K562 (cell line): ENCODE results near the gene ANGPTL1. TPM values are rescaled to one million over a fixed set of nuclear protein-coding genes. Genes with fewer than 3 reads are reported as not detected.

ENCODE experiments used
- ATAC-seq: fragments of 200-7000 bp; cut with Tn5 transposase; 3 replicates; pipeline ENCODE4 v1.9.1; 2020; ENCODE audit warnings: moderate library complexity
- BruUV-seq: library from RNA; stranded (reverse); fragments of 400-500 nt; replicated peaks from 2 replicates; lab custom pipeline; 2021; lab: Mats Ljungman, UMichigan
- CTCF ChIA-PET: fragments of 300-600 bp; formaldehyde crosslinking; extraction: SDS; loops from one replicate; lab custom pipeline; 2021; ENCODE audit warnings: low intra/inter-chr PET ratio; lab: Yijun Ruan, JAX
- POLR2A ChIA-PET: fragments of 300-600, 350-650 bp; sonication (Branson Sonifier 250); formaldehyde crosslinking; extraction: SDS; loops from one replicate; lab custom pipeline; 2021; ENCODE audit warnings: antibody characterized with exemption, inconsistent platforms; lab: Yijun Ruan, JAX
- DNase-seq, 4 experiments: peaks; one replicate each; pipeline versions ENCODE4 v3.0.0 to v3.0.0-alpha.2; 2011 to 2018; ENCODE audit warnings: low spot score in 3 of 4, mixed read lengths in 3 of 4; ENCODE audit errors: extremely low read depth in 1 of 4
- FAIRE-seq: peaks from 2 replicates; lab custom pipeline; 2011; peaks lifted over from hg19 to GRCh38; lab: Jason Lieb, UNC
- H2AFZ ChIP-seq: 2 replicates; pipeline ENCODE4 v1.6.0; 2011; ENCODE audit warnings: low read depth, low read length, control low read depth, inconsistent platforms
- H3K27ac ChIP-seq: fragments of 200-600 bp; 3 replicates; pipeline ENCODE4 v1.8.0; 2011; ENCODE audit warnings: low read depth, mild to moderate bottlenecking, control low read depth, inconsistent platforms, low read length, moderate library complexity, mixed read lengths; ENCODE audit errors: extremely low read depth
- H3K27me3 ChIP-seq, 2 experiments: fragments of 300-600 bp in 1 of 2; 2 replicates in 1 of 2; 3 replicates in 1 of 2; pipeline versions ENCODE4 v1.6.0 to v1.8.0; 2011; ENCODE audit warnings: inconsistent platforms in 2 of 2, low read length in 2 of 2, mild to moderate bottlenecking in 1 of 2, mixed read lengths in 1 of 2, moderate library complexity in 1 of 2; ENCODE audit not compliant: control insufficient read depth in 2 of 2, insufficient read depth in 2 of 2
- H3K36me3 ChIP-seq: fragments of 300-600 bp; 3 replicates; pipeline ENCODE4 v1.8.0; 2011; ENCODE audit warnings: mild to moderate bottlenecking, low read length, inconsistent platforms; ENCODE audit not compliant: control insufficient read depth, insufficient read depth
- H3K4me1 ChIP-seq, 2 experiments: fragments of 200-600 bp in 1 of 2; replicated peaks in 1 of 2; 2 replicates in 1 of 2; 3 replicates in 1 of 2; pipeline versions ENCODE4 v1.5.1 to v1.8.0; 2011; ENCODE audit warnings: inconsistent platforms in 2 of 2, low read length in 2 of 2, mild to moderate bottlenecking in 1 of 2, mixed read lengths in 1 of 2, moderate library complexity in 1 of 2; ENCODE audit not compliant: control insufficient read depth in 2 of 2, insufficient read depth in 2 of 2
- H3K4me2 ChIP-seq: 2 replicates; pipeline ENCODE4 v1.6.1; 2011; ENCODE audit warnings: low read length, control low read depth, inconsistent platforms, mixed read lengths; ENCODE audit not compliant: insufficient read depth
- H3K4me3 ChIP-seq: fragments of 200-600 bp; sonication (generic), shearing (Covaris generic); 2 replicates; pipeline ENCODE4 v1.5.1; 2016; ENCODE audit warnings: control low read depth, inconsistent platforms
- H3K79me2 ChIP-seq: fragments of 200-600 bp; 3 replicates; pipeline ENCODE4 v1.8.0; 2011; ENCODE audit warnings: low read length, inconsistent platforms; ENCODE audit not compliant: control insufficient read depth, insufficient read depth
- H3K9ac ChIP-seq, 2 experiments: 2 replicates each; pipeline versions ENCODE4 v1.6.0 to v1.6.1; 2011; ENCODE audit warnings: low read depth in 2 of 2, low read length in 2 of 2, control low read depth in 1 of 2, inconsistent platforms in 1 of 2, mild to moderate bottlenecking in 1 of 2, mixed read lengths in 1 of 2; ENCODE audit not compliant: insufficient read depth in 1 of 2
- H3K9me1 ChIP-seq: one replicate; pipeline ENCODE4 v1.6.0; 2011; ENCODE audit warnings: inconsistent platforms, mild to moderate bottlenecking, low read length, moderate library complexity; ENCODE audit not compliant: control insufficient read depth, insufficient read depth
- H3K9me3 ChIP-seq: replicated peaks from 2 replicates; pipeline ENCODE4 v1.5.1; 2011; ENCODE audit warnings: low read depth, low read length, inconsistent platforms; ENCODE audit not compliant: control insufficient read depth, insufficient read depth
- H4K20me1 ChIP-seq: replicated peaks from 2 replicates; pipeline ENCODE4 v1.6.1; 2011; ENCODE audit warnings: low read length, inconsistent platforms, mixed read lengths; ENCODE audit not compliant: control insufficient read depth, insufficient read depth
- CXXC5 ChIP-seq: fragments of 250-450 bp; sonication (Bioruptor Pico); IDR thresholded peaks from 2 replicates; pipeline ENCODE4 v1.8.0; 2022; ENCODE audit warnings: inconsistent platforms, mild to moderate bottlenecking, moderate library complexity
- HMGN3 ChIP-seq: IDR thresholded peaks from 2 replicates; pipeline ENCODE4 v1.6.1; 2011; ENCODE audit warnings: borderline replicate concordance, low read depth, mild to moderate bottlenecking, mixed read lengths, low read length; ENCODE audit not compliant: insufficient read length; ENCODE audit errors: extremely low read depth
- KDM1A ChIP-seq, 2 experiments: fragments of 450-650 bp; IDR thresholded peaks; 2 replicates each; pipeline ENCODE4 v1.6.1; 2016; ENCODE audit warnings: mild to moderate bottlenecking in 2 of 2
- KLF16 ChIP-seq: IDR thresholded peaks from 2 replicates; pipeline ENCODE4 v1.6.1; 2016; ENCODE audit warnings: antibody characterized with exemption
- NCOA2 ChIP-seq, 2 experiments: fragments of 450-650 bp; IDR thresholded peaks; 2 replicates each; pipeline ENCODE4 v1.6.1; 2018; ENCODE audit warnings: mild to moderate bottlenecking in 2 of 2, moderate library complexity in 1 of 2; ENCODE audit not compliant: partially characterized antibody in 2 of 2
- NRF1 ChIP-seq, 2 experiments: fragments of 450-650 bp; IDR thresholded peaks in 1 of 2; conservative IDR thresholded peaks in 1 of 2; 2 replicates each; pipeline ENCODE4 v1.6.1; 2014; ENCODE audit warnings: mild to moderate bottlenecking in 2 of 2
- PPARD ChIP-seq: fragments of 250-450 bp; sonication (Bioruptor Pico); IDR thresholded peaks from 2 replicates; pipeline ENCODE4 v1.8.0; 2022; ENCODE audit warnings: inconsistent platforms, mild to moderate bottlenecking, moderate library complexity
- ZNF175 ChIP-seq: fragments of 200-800 bp; sonication (Bioruptor generic); IDR thresholded peaks from 2 replicates; pipeline ENCODE4 v1.6.1; 2016; ENCODE audit warnings: low read depth, mild to moderate bottlenecking, missing genetic modification characterization, missing compliant biosample characterization
- ZNF311 ChIP-seq: fragments of 250-450 bp; sonication (Bioruptor Pico); IDR thresholded peaks from 2 replicates; pipeline ENCODE4 v1.4.0; 2020; ENCODE audit warnings: mild to moderate bottlenecking, moderate library complexity
- WGBS: fragments of 100-300 bp; shearing (Covaris generic); methylation state at CpG from one replicate; pipeline ENCODE4 v1.1.6; 2016; ENCODE audit warnings: low coverage, mixed read lengths; ENCODE audit not compliant: insufficient coverage; ENCODE audit errors: missing lambda C conversion rate; 5-methylcytosine and 5-hydroxymethylcytosine counted together
- in situ Hi-C: fragments of 300-500 bp; cut with MboI; formaldehyde crosslinking; loops from 4 replicates; pipeline ENCODE4 v1.15.0; 2018; ENCODE audit warnings: inconsistent platforms, mixed read lengths
- intact Hi-C: fragments of 100-400 bp; cut with micrococcal nuclease; formaldehyde crosslinking; loops from 2 replicates; pipeline ENCODE4 v1.14.2; 2022
- polyA plus RNA-seq, 8 experiments: library from polyadenylated mRNA; depleted of rRNA in 4 of 8; stranded (reverse) in 5 of 8; unstranded in 3 of 8; fragments of >200 nt; fragmentation: Nextera tagmentation in 2 of 8; fragmentation: Illumina TruSeq in 1 of 8; extraction: Ambion mirVana in 2 of 8; extraction: Trizol in 1 of 8; gene quantifications; 2 replicates each; pipeline versions ENCODE4 v1.2.1 to v1.2.3, GENCODE V29; 2011 to 2014; ENCODE audit warnings: inconsistent platforms in 1 of 8, missing spikeins in 1 of 8
- total RNA-seq, 7 experiments: library from RNA; depleted of rRNA in 6 of 7; stranded (reverse); fragments of >200 nt in 6 of 7; fragmentation: Illumina TruSeq in 2 of 7; extraction: Trizol in 2 of 7; gene quantifications; 2 replicates each; pipeline versions ENCODE4 v1.2.1 to v1.2.3, GENCODE V29; 2011 to 2021; ENCODE audit warnings: low replicate concordance in 1 of 7
- TF ChIP-seq, protein P1 (sequence below): fragments of 450-650 bp; IDR thresholded peaks from 2 replicates; pipeline ENCODE4 v1.6.1; 2017; ENCODE audit warnings: mild to moderate bottlenecking, moderate library complexity
- TF ChIP-seq, protein P2 (sequence below): fragments of 250-450 bp; sonication (Bioruptor Pico); IDR thresholded peaks from 2 replicates; pipeline ENCODE4 v1.8.0; 2021; ENCODE audit warnings: moderate library complexity, mild to moderate bottlenecking, inconsistent platforms
- TF ChIP-seq, protein P3 (sequence below): sonication (generic); formaldehyde crosslinking; IDR thresholded peaks from 2 replicates; pipeline ENCODE4 v1.8.0; 2023; ENCODE audit warnings: missing genetic modification reagents, mild to moderate bottlenecking, borderline replicate concordance
- TF ChIP-seq, protein P4 (sequence below): fragments of 450-650 bp; formaldehyde crosslinking; IDR thresholded peaks from 2 replicates; pipeline ENCODE4 v1.4.0; 2022; ENCODE audit warnings: mild to moderate bottlenecking, moderate library complexity

Gene ANGPTL1
- total and polyA plus RNA-seq, 9 of the 15 experiments (the other 6 are each of a cell fraction or from before 2014, with no cell fraction given) = 0.04 to 0.06 TPM; not detected in 7

DNA sequence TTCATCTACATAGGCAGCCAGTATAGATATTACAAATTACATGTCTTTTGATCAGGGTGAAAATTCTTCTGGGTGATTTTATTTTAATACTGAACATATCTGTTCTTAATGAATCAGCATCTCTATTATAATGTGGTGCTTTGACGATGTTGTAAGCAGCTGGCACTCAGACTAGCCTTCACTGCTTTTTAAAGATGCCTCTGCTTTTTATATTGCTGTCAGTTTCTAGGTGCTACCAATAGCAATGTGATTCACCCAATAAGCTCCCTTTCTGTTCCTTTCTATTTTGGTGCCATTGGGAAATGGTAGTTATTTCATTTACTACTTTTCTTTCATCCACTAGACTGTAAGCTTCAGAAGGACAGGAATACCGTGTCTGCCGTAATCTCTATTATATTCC lies 11.1 kb upstream of the ANGPTL1 start:
- no peaks in the 10 kb centered on the region for H3K79me2 ChIP-seq
- no peaks in the 10 kb centered on the region for H4K20me1 ChIP-seq
- intact Hi-C loops (no loop called here), in situ Hi-C loops (no loop called here)
- TF ChIP-seq, protein P1, sequence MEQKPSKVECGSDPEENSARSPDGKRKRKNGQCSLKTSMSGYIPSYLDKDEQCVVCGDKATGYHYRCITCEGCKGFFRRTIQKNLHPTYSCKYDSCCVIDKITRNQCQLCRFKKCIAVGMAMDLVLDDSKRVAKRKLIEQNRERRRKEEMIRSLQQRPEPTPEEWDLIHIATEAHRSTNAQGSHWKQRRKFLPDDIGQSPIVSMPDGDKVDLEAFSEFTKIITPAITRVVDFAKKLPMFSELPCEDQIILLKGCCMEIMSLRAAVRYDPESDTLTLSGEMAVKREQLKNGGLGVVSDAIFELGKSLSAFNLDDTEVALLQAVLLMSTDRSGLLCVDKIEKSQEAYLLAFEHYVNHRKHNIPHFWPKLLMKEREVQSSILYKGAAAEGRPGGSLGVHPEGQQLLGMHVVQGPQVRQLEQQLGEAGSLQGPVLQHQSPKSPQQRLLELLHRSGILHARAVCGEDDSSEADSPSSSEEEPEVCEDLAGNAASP = no peak
- TF ChIP-seq KDM1A (IDR thresholded peaks at IDR 0.05) = no peak
- TF ChIP-seq, protein P2, sequence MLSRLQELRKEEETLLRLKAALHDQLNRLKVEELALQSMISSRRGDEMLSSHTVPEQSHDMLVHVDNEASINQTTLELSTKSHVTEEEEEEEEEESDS = no peak
- TF ChIP-seq, protein P3, sequence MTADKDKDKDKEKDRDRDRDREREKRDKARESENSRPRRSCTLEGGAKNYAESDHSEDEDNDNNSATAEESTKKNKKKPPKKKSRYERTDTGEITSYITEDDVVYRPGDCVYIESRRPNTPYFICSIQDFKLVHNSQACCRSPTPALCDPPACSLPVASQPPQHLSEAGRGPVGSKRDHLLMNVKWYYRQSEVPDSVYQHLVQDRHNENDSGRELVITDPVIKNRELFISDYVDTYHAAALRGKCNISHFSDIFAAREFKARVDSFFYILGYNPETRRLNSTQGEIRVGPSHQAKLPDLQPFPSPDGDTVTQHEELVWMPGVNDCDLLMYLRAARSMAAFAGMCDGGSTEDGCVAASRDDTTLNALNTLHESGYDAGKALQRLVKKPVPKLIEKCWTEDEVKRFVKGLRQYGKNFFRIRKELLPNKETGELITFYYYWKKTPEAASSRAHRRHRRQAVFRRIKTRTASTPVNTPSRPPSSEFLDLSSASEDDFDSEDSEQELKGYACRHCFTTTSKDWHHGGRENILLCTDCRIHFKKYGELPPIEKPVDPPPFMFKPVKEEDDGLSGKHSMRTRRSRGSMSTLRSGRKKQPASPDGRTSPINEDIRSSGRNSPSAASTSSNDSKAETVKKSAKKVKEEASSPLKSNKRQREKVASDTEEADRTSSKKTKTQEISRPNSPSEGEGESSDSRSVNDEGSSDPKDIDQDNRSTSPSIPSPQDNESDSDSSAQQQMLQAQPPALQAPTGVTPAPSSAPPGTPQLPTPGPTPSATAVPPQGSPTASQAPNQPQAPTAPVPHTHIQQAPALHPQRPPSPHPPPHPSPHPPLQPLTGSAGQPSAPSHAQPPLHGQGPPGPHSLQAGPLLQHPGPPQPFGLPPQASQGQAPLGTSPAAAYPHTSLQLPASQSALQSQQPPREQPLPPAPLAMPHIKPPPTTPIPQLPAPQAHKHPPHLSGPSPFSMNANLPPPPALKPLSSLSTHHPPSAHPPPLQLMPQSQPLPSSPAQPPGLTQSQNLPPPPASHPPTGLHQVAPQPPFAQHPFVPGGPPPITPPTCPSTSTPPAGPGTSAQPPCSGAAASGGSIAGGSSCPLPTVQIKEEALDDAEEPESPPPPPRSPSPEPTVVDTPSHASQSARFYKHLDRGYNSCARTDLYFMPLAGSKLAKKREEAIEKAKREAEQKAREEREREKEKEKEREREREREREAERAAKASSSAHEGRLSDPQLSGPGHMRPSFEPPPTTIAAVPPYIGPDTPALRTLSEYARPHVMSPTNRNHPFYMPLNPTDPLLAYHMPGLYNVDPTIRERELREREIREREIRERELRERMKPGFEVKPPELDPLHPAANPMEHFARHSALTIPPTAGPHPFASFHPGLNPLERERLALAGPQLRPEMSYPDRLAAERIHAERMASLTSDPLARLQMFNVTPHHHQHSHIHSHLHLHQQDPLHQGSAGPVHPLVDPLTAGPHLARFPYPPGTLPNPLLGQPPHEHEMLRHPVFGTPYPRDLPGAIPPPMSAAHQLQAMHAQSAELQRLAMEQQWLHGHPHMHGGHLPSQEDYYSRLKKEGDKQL (CRISPR knock-in tag) = no peak
- TF ChIP-seq NRF1 (conservative IDR thresholded peaks at IDR 0.05 in 1 of 2, IDR thresholded peaks at IDR 0.05 in 1 of 2) = no peak
- TF ChIP-seq CXXC5 (CRISPR knock-in tag) = no peak
- TF ChIP-seq PPARD (CRISPR knock-in tag) = no peak
- TF ChIP-seq ZNF175 (CRISPR knock-in tag) = no peak
- no peak for TF ChIP-seq HMGN3
- TF ChIP-seq, protein P4, sequence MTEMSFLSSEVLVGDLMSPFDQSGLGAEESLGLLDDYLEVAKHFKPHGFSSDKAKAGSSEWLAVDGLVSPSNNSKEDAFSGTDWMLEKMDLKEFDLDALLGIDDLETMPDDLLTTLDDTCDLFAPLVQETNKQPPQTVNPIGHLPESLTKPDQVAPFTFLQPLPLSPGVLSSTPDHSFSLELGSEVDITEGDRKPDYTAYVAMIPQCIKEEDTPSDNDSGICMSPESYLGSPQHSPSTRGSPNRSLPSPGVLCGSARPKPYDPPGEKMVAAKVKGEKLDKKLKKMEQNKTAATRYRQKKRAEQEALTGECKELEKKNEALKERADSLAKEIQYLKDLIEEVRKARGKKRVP (CRISPR knock-in tag) = no peak
- no peak for TF ChIP-seq ZNF311 (CRISPR knock-in tag)
- no peak for TF ChIP-seq NCOA2 (IDR thresholded peaks at IDR 0.05; ENCODE audit: partially characterized antibody in 2 of 2)
- no peak for TF ChIP-seq KLF16
- no peak overlapping the region for H3K27ac ChIP-seq
- no peaks in the 10 kb centered on the region for H3K4me1 ChIP-seq
- no TSS peak for BruUV-seq
- H3K9me3 ChIP-seq = no peaks in the 10 kb centered on the region
- ChIA-PET POLR2A (interaction anchor here (1.4 kb wide), 1 partner anchor 9 kb away, joined by 4 read pairs; no protein-coding TSS in a partner anchor), CTCF (no interaction called here)
- no peaks in the 10 kb centered on the region for H3K36me3 ChIP-seq
- no peaks in the 10 kb centered on the region for H3K27me3 ChIP-seq
- DNase-seq = no peak
- no peak for ATAC-seq
- no peak for FAIRE-seq
- WGBS = 14% methylated on average over 3 of the region's 3 CpGs
- H3K4me2 ChIP-seq = no peak overlapping the region
- H2AFZ ChIP-seq = no peak overlapping the region
- H3K4me3 ChIP-seq = no peak overlapping the region
- H3K9ac ChIP-seq = no peak overlapping the region
- no peaks in the 10 kb centered on the region for H3K9me1 ChIP-seq
